RPMI7951 (cell line): ENCODE results near the gene HYLS1. TPM values are rescaled to one million over a fixed set of nuclear protein-coding genes. Genes with fewer than 3 reads are reported as not detected.

ENCODE experiments used
- DNase-seq: peaks from one replicate; pipeline ENCODE4 v3.0.0-alpha.2; 2012; ENCODE audit warnings: low read depth
- total RNA-seq: library from RNA; depleted of rRNA; stranded (reverse); fragments of >200 nt; shearing (Covaris generic); gene quantifications from 2 replicates; pipeline ENCODE4 v1.2.3, GENCODE V29; 2014; rRNA removed

HYLS1 gene
- total RNA-seq, 1 experiment from 2014 or later, result 36.4 TPM

- no peak for DNase-seq
Measured at GRCh38 chr11:125948278-125949051, 61.0 kb downstream of the HYLS1 start.

DNA sequence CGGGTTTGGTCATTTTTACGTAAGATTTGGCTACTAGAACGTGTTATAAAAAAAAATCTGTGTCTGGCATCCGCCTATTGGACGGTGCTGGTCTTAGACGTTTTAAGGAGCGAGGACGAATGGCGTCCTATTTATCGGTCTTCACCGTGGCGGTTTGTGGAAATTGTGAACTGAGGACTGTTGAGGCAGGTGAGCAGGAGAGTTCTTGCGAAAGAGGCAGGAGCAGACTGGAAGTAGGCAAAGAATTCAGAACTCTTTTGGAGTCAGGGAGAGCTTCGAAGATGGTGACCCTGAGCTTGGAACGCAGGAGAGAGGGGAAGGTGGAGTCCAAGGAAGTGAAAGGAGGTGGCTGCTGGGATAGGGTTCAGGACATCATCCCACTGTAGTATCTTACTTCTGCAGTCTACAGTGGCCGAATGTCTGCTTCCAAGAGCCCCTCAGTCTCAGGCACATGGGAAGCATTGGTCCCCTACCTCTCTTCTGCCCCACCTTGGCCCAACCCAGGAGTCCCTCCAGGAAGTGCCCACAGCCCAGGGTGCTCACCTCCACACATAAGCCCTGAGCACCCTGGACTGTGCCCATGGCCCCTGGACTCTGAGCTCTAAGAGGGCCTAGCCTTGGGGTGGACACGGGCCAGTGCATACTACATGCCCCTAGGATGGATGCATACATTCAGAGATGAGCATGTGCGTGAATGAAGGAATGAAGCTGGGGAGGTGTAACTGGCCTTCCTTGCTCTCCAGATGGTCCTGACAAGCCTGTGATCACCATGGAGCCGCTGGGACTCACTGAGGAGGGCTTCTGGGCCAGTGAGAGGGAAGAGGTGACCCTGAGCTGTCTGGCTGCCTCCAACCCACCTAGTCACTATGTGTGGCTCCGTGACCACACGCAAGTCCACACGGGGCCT lies 62.1 kb downstream of the HYLS1 start:
- DNase-seq, result no peak

GRCh38 chr11:125950178-125950490 lies 62.7 kb downstream of the HYLS1 start:
- no peak for DNase-seq

Other genes with a start within 250 kb of the HYLS1 start
- 0.59 TPM in 1 of 2 replicates, not detected in the other for gene ACRV1, start 206.8 kb upstream of the HYLS1 start, total RNA-seq
- gene PATE1, start 141.4 kb upstream of the HYLS1 start, total RNA-seq, result not detected in 2 replicates
- gene PATE2, start 108.8 kb upstream of the HYLS1 start, total RNA-seq, result 0.24 TPM in 1 of 2 replicates, not detected in the other
- gene PATE3, start 99.5 kb upstream of the HYLS1 start, total RNA-seq, result not detected in 2 replicates
- not detected in 2 replicates for gene PATE4, start 54.4 kb upstream of the HYLS1 start, total RNA-seq
- gene PUS3, start 15.5 kb downstream of the HYLS1 start, total RNA-seq, result 11.5 and 12.1 TPM in 2 replicates
- 0.10 and 0.36 TPM in 2 replicates for gene DDX25, start 16.8 kb downstream of the HYLS1 start, total RNA-seq
- 0.10 TPM in 1 of 2 replicates, not detected in the other for gene VSIG10L2, start 58.4 kb downstream of the HYLS1 start, total RNA-seq
- 14.8 and 17.8 TPM in 2 replicates for gene CDON, start 175.2 kb downstream of the HYLS1 start, total RNA-seq